IPS DF 6.9 (cell line): ENCODE results near the gene SHC2.

Experiments
- DNase-seq: peaks from one replicate; pipeline ENCODE4 v3.0.0-alpha.2; 2013; ENCODE audit warnings: low read depth, low spot score
- H3K27ac ChIP-seq: one replicate; pipeline ENCODE4 v1.5.1; 2013; ENCODE audit warnings: low read length, control low read depth
- H3K27me3 ChIP-seq: 2 replicates; pipeline ENCODE4 v1.6.1; 2013; ENCODE audit warnings: mild to moderate bottlenecking, low read length; ENCODE audit not compliant: control insufficient read depth, insufficient read depth
- H3K36me3 ChIP-seq: 2 replicates; pipeline ENCODE4 v1.6.1; 2013; ENCODE audit warnings: low read length; ENCODE audit not compliant: control insufficient read depth, insufficient read depth
- H3K4me1 ChIP-seq: 2 replicates; pipeline ENCODE4 v1.6.1; 2013; ENCODE audit warnings: low read length; ENCODE audit not compliant: control insufficient read depth, insufficient read depth
- H3K4me3 ChIP-seq: 2 replicates; pipeline ENCODE4 v1.5.1; 2013; ENCODE audit warnings: mild to moderate bottlenecking, low read length
- H3K9me3 ChIP-seq: 2 replicates; pipeline ENCODE4 v1.6.1; 2013; ENCODE audit warnings: low read length, inconsistent platforms; ENCODE audit not compliant: control insufficient read depth, insufficient read depth
- WGBS: extraction: QIAGEN DNeasy Blood & Tissue Kit; methylation state at CpG from one replicate; pipeline ENCODE4 v1.1.7; 2013; ENCODE audit warnings: mixed read lengths, missing lambda C conversion rate; ENCODE audit not compliant: insufficient read length, insufficient coverage; 5-methylcytosine and 5-hydroxymethylcytosine counted together

The SHC2 gene

DNA sequence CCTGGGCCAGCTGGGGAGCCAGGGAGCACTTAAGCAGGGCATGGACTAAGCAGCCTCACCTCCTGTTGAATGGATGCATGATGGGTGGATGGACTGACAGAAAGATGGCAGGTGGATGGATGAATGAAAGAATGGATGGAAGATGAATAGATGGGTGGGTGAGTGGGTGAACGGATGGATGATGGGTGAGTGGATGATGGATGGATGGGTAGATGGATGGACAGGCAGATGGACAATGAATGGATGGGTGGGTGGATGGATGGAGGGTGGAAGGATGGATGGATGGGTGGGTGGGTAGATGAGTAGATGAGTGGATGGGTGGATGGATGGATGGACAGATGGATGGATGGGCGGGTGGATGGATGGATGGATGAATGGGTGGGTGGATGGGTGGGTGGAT is 18.7 kb downstream of the SHC2 start:
- no peak overlapping the region for H3K4me3 ChIP-seq
- no peak overlapping the region for H3K27ac ChIP-seq
- WGBS: 100% methylated on average over 1 of the region's 2 CpGs
- no peaks in the 10 kb centered on the region for H3K27me3 ChIP-seq
- H3K4me1 ChIP-seq: peaks cover 4% of the 10 kb centered on the region
- H3K9me3 ChIP-seq: no peaks in the 10 kb centered on the region
- no peak for DNase-seq
- no peaks in the 10 kb centered on the region; the same call in 1 of the 2 replicates for H3K36me3 ChIP-seq

DNA sequence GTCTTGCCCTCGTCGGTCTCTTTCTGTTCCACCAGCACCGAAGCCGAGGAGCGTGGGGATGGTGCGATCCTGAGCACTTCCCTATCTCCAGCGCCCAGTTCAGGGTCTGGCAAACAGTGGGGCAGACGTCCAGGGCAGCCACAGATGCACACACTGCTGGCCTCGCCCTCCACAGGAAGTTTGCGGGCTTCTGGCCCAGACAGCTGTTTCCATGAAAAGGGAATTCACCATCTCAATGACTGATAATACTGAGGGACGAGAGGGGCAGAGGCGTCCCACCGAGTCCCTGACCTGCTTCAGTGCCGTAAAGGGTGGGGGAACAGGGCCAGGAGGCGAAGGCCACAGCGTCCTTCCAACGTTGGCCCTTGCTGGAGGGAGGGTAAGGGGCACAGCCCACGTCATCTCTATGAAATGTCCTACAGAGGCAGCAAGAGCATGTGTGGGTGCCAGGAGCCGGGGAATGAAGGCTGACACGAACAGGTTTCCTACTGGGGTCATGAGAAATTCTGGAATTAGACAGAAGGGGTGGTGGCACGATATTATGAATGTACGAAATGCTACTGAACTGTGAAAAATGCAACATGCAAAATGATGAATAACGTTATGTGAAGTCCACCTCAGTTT is 19.5 kb downstream of the SHC2 start:
- DNase-seq: no peak
- Histone ChIP-seq H3K4me1 (peaks cover 4% of the 10 kb centered on the region), H3K4me3 (no peak overlapping the region), H3K9me3 (no peaks in the 10 kb centered on the region), H3K27ac (no peak overlapping the region), H3K27me3 (no peaks in the 10 kb centered on the region), H3K36me3 (no peaks in the 10 kb centered on the region; the same call in 1 of the 2 replicates)
- no CpG with 5 or more reads among the region's 23 CpGs for WGBS

DNA sequence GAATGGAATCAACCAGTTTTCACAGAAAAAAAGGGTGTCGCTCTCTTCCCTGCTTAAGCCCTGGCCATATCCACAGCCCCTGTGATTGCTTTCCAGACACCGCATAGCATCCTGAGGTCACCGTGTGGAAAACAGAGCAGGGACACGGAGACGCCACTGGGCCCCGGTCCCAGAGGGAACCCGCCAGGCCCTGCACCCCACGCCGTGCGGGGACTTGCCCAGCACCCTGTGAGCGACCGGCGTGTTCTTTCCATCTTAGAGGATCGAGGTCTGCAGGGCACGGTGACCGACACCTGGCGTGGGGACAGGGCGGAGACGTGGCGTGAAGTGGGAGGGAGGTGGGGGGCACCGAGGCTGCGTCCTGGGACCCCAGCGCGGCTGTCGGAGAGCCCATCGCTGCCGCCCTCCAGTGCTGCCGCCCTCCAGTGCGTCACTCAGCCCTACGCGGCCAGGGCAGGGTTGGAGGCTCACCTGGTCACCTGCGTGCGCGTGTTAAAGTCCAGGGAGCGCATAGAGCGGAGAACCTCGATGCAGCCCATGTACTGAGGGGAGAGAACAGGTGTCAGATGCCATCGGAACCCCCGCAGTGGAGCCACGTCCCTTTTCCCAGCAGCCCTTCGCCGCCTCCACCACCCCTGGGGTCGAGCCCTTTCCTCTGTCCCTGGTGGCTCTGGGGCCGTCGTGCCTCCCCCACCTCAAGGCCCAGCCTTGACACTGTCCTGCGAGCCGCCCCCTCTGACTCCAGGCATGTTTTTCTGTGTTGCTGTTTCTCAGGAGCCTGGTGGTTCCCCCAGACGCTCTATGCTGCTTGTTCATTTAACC is 20.2 kb downstream of the SHC2 start:
- Histone ChIP-seq H3K4me1 (peaks cover 4% of the 10 kb centered on the region), H3K27ac (no peak overlapping the region), H3K9me3 (no peaks in the 10 kb centered on the region), H3K36me3 (no peaks in the 10 kb centered on the region; the same call in 1 of the 2 replicates), H3K4me3 (no peak overlapping the region), H3K27me3 (no peaks in the 10 kb centered on the region)
- no peak for DNase-seq
- WGBS: no CpG with 5 or more reads among the region's 48 CpGs

DNA sequence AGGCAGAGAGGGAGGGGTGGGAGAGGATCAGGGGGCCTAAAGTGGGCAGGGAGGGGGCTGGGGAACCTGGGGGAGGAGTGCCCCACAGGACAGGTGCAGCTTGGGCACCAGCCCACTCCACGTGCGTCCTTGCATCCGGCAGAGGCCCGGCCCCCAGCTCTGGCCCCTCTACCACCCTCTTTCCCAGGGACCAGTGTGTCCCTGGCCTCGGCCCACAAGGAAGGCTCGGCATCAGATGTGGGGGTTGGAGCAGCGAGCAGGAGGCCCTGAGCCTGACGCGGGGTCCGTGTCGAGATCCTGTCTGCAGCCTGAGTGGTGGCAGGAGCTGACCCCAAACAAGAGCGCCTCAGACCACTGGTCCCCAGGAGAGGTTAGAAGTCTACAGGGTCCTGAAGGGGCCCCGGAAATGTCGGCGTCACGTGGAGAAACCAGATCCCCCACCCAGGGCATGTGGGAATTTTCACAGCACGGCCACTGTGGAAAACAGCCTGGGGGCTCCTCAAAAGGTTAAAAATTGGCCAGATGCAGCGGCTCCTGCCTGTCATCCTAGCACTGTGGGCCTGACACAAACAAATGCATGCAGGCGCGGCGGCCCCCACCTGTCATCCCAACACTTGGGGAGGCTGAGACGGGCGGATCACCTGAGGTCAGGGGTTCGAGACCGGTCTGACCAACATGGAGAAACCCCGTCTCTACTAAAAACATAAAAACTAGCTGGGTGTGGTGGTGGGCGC is 21.5 kb downstream of the SHC2 start:
- Histone ChIP-seq H3K9me3 (no peaks in the 10 kb centered on the region), H3K27ac (no peak overlapping the region), H3K36me3 (no peaks in the 10 kb centered on the region; the same call in 1 of the 2 replicates), H3K27me3 (no peaks in the 10 kb centered on the region), H3K4me1 (peaks cover 4% of the 10 kb centered on the region), H3K4me3 (no peak overlapping the region)
- no CpG with 5 or more reads among the region's 27 CpGs for WGBS
- no peak for DNase-seq

DNA sequence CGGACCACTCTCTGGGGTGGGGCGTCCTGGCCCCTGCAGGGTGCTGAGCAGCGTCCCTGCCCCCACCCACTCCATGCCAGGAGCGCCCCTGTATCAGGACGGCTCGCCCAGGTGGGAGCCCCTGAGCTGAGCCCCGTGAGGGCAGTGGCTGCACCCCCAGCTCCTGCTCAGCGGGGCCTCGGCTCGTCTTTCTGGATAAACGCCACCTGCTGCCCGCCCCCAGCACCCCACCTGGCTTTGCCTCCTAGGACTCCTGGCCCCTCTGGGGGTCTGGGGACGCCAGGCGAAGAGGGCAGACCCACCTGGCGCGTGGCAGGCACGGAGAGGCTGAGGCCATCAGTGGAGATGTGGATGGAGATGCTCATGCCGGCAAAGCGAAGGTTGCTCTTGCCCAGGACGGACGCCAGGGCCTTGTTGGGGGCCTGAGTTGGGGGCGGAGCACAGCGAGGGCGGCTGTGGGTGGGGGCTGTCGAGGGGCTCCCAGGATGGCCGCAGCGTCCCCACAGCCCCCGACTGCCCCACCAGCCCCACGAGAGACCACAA is 22.3 kb downstream of the SHC2 start:
- WGBS: no CpG with 5 or more reads among the region's 29 CpGs
- no peaks in the 10 kb centered on the region; the same call in 1 of the 2 replicates for H3K9me3 ChIP-seq
- H3K27me3 ChIP-seq: no peaks in the 10 kb centered on the region
- no peak overlapping the region; the same call in 1 of the 2 replicates for H3K4me3 ChIP-seq
- no peak overlapping the region for H3K27ac ChIP-seq
- no peak for DNase-seq
- no peaks in the 10 kb centered on the region; the same call in 1 of the 2 replicates for H3K36me3 ChIP-seq
- H3K4me1 ChIP-seq: peaks cover 4% of the 10 kb centered on the region

DNA sequence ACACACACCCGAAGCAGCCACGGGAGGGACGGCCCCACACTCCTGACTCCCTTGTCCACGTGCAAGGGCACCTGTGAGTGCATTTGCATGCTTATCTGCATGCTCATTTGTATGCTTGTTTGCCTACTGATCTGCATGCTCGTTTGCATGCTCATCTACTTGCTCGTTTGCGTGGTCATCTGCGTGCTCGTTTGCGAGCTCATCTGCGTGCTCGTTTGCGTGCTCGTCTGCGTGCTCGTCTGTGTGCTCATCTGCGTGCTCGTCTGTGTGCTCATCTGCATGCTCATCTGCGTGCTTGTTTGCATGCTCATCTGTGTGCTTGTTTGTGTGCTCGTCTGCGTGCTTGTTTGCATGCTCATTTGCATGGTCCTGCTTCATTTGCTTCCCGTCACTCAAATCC is 23.8 kb downstream of the SHC2 start:
- no peak overlapping the region for H3K4me3 ChIP-seq
- WGBS: no CpG with 5 or more reads among the region's 22 CpGs
- H3K9me3 ChIP-seq: no peaks in the 10 kb centered on the region; the same call in 1 of the 2 replicates
- H3K27ac ChIP-seq: no peak overlapping the region
- H3K36me3 ChIP-seq: no peaks in the 10 kb centered on the region; the same call in 1 of the 2 replicates
- no peak for DNase-seq
- H3K4me1 ChIP-seq: peaks cover 4% of the 10 kb centered on the region
- H3K27me3 ChIP-seq: no peaks in the 10 kb centered on the region

DNA sequence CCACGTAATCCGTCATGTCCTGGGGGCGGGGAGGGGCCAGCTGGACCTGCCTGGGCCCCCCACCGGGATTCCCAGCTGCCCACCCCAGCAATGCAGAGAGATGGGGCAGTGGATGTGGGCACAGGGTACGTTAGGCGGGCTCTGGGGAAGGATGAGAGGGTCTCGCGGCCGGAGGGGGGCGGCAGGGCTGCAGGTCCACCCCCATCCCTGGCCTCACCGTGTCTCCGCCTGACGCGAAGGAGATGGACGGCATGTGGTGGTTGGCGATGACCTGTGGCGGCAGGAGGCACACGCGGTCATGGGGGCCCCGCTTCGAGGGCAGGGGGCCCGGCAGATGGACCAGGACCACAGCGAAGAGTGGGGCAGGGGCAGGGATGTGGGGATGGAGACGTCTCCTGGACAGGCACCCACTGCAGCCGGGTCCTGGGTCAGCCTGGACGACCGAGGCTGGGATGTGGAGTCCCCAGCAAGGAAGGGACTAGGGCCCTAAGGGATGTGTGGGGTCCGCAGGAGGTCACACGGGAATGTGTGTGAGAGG is 24.4 kb downstream of the SHC2 start:
- Histone ChIP-seq H3K36me3 (no peaks in the 10 kb centered on the region; the same call in 1 of the 2 replicates), H3K4me1 (peaks cover 4% of the 10 kb centered on the region), H3K4me3 (no peak overlapping the region), H3K27ac (no peak overlapping the region), H3K27me3 (no peaks in the 10 kb centered on the region), H3K9me3 (no peaks in the 10 kb centered on the region; the same call in 1 of the 2 replicates)
- no peak for DNase-seq
- no CpG with 5 or more reads among the region's 29 CpGs for WGBS

DNA sequence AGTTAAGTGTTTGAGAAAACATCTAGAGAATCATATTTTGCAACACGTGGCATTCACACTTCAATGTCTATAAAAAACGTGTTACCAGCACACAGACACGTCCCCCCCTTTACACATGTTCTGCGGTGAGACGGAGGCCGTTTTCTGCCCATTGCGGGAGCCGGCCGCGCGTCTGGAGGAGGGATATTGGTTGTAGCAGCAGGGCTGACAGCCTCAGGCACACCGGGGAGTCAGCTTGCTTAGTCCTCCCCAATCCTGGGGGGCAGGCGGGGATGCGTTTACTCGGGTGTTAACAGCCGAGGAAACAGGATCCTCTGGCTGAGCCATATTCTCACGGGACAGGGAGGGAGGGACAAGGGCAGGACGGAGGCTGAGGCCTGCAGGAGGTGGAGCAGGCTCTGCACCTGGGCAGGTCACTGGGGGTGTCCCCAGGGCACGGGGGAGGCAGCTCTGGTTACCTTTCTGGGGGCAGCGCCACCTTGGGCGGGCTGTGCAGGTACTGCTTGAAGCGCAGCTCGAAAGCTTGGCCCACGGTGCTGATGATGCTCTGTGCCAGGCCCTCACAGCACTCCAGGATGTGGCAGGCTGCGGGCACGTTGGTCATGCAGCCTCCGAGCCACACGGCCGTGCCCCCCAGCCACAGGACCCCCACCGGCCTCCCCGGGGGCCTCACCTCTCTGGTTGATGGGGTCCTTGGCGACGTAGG is 25.0 kb downstream of the SHC2 start:
- Histone ChIP-seq H3K27me3 (no peaks in the 10 kb centered on the region), H3K27ac (no peak overlapping the region), H3K36me3 (no peaks in the 10 kb centered on the region; the same call in 1 of the 2 replicates), H3K9me3 (no peaks in the 10 kb centered on the region; the same call in 1 of the 2 replicates), H3K4me1 (peaks cover 2% of the 10 kb centered on the region), H3K4me3 (no peak overlapping the region)
- no peak for DNase-seq
- no CpG with 5 or more reads among the region's 33 CpGs for WGBS

DNA sequence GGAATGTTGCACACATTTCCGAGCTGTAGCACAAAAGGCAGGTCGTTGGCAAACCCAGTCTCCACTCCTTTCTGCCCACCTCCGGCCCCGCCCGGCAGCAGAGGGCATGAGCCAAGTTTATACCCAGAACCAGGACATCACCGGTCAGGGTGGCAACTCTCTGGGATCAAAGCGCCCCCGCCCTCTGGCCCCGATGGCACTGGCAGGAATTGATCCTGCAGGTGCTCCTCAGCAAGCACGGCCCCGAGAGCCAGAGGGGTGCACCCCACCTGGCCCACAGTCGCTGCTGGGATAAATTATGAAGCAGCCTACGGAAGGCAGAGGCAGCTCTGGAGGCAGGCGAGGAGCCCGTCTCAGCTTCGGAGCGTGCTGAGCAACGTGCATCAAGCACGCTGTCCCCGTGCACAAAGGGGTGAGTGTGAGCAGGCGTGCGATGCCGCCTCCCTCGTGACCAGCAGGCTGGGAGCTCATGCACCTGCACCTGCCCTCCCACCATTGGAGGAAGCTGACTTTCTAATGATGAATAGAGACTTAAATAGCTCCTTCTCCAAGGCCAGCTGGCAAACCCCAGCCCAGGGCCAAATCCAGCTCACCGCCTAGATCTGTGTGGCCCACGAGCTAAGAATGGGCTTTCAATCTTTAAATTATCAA is 25.7 kb downstream of the SHC2 start:
- no peaks in the 10 kb centered on the region; the same call in 1 of the 2 replicates for H3K9me3 ChIP-seq
- no peak overlapping the region for H3K4me3 ChIP-seq
- H3K4me1 ChIP-seq: peaks cover 2% of the 10 kb centered on the region
- no CpG with 5 or more reads among the region's 26 CpGs for WGBS
- H3K27me3 ChIP-seq: no peaks in the 10 kb centered on the region
- no peak overlapping the region for H3K27ac ChIP-seq
- no peaks in the 10 kb centered on the region; the same call in 1 of the 2 replicates for H3K36me3 ChIP-seq
- DNase-seq: no peak
